ENCODE results near the gene FHDC1. TPM values are rescaled to one million over a fixed set of nuclear protein-coding genes. Genes with fewer than 3 reads are reported as not detected.
"Not testable (repeated sequence)": the region's sequence is repeated elsewhere in the genome, so short reads cannot be mapped to it uniquely, and the experiment has no call there.

The FHDC1 gene
- total RNA-seq, 1 experiment from 2014 or later = 0.21 TPM

- in situ Hi-C loops (cut with HindIII; ENCODE audit: low pct_unique_long_range_greater_than_20kb, low sequenced_read_pairs) = no loop called here
- CTCF ChIA-PET = no interaction called here
Measured at GRCh38 chr4:152892974-152893373, 43.1 kb upstream of the FHDC1 start.

GRCh38 chr4:152894673-152895072 lies 41.5 kb upstream of the FHDC1 start:
- no TSS peak for BruUV-seq (replicated peaks)
- CTCF ChIA-PET = no interaction called here
- Histone ChIP-seq H3K4me1 (ENCODE audit: control insufficient read depth, insufficient read depth, low read length) (no peaks in the 10 kb centered on the region), H3K9me3 (ENCODE audit: control insufficient read depth, insufficient read depth, low read depth, low read length) (no peaks in the 10 kb centered on the region), H3K4me3 (ENCODE audit: low read depth in 2 of 2, low read length in 2 of 2) (no peak overlapping the region), H3K27me3 (ENCODE audit: control insufficient read depth, insufficient read depth, low read length) (no peaks in the 10 kb centered on the region), H3K36me3 (ENCODE audit: control insufficient read depth, insufficient read depth, low read length) (no peaks in the 10 kb centered on the region), H3K27ac (ENCODE audit: low read length) (no peak overlapping the region)
- POLR2A ChIA-PET = no interaction called here
- TF ChIP-seq SIN3A (IDR thresholded peaks at IDR 0.05; ENCODE audit: borderline replicate concordance, insufficient read depth, low read depth, low read length) = no peak
- TF ChIP-seq TCF7L2 (IDR thresholded peaks at IDR 0.05; ENCODE audit: low read depth, low read length) = no peak
- TF ChIP-seq CTCF (IDR thresholded peaks at IDR 0.05) = no peak
- TF ChIP-seq POLR2AphosphoS5 (IDR thresholded peaks at IDR 0.05; ENCODE audit: low read depth, low read length) = no peak
- in situ Hi-C loops (cut with HindIII; ENCODE audit: low pct_unique_long_range_greater_than_20kb, low sequenced_read_pairs) = no loop called here
- no peak for ATAC-seq
- no peak for DNase-seq (ENCODE audit: low read depth, low spot score)
- intact Hi-C loops (cut with micrococcal nuclease; ENCODE audit: unreplicated experiment) = no loop called here

More at GRCh38 chr4:152892974-152893373, 43.1 kb upstream of the FHDC1 start:
- no peak overlapping the region for H3K27ac ChIP-seq (ENCODE audit: low read length)
- DNase-seq (ENCODE audit: low read depth, low spot score) = no peak
- H3K27me3 ChIP-seq (ENCODE audit: control insufficient read depth, insufficient read depth, low read length) = no peaks in the 10 kb centered on the region
- intact Hi-C loops (cut with micrococcal nuclease; ENCODE audit: unreplicated experiment) = no loop called here
- H3K4me1 ChIP-seq (ENCODE audit: control insufficient read depth, insufficient read depth, low read length) = no peaks in the 10 kb centered on the region
- ATAC-seq = no peak
- POLR2A ChIA-PET = interaction anchor here (0.5 kb wide), 1 partner anchor 18 kb away, joined by 4 read pairs; no protein-coding TSS in a partner anchor
- H3K4me3 ChIP-seq (ENCODE audit: low read depth in 2 of 2, low read length in 2 of 2) = no peak overlapping the region
- TF ChIP-seq CTCF (IDR thresholded peaks at IDR 0.05) (no peak), SIN3A (IDR thresholded peaks at IDR 0.05; ENCODE audit: borderline replicate concordance, insufficient read depth, low read depth, low read length) (no peak)
- H3K9me3 ChIP-seq (ENCODE audit: control insufficient read depth, insufficient read depth, low read depth, low read length) = no peaks in the 10 kb centered on the region
- no TSS peak for BruUV-seq (replicated peaks)
- H3K36me3 ChIP-seq (ENCODE audit: control insufficient read depth, insufficient read depth, low read length) = no peaks in the 10 kb centered on the region

- POLR2A ChIA-PET = no interaction called here
Measured at GRCh38 chr4:152896811-152897210, 39.3 kb upstream of the FHDC1 start.

GRCh38 chr4:152898133-152898532 lies 38.0 kb upstream of the FHDC1 start:
- H3K9me3 ChIP-seq (ENCODE audit: control insufficient read depth, insufficient read depth, low read depth, low read length); H3K36me3 ChIP-seq (ENCODE audit: control insufficient read depth, insufficient read depth, low read length); intact Hi-C loops (cut with micrococcal nuclease; ENCODE audit: unreplicated experiment); H3K4me3 ChIP-seq (ENCODE audit: low read depth in 2 of 2, low read length in 2 of 2); POLR2A ChIA-PET; CTCF ChIA-PET; BruUV-seq (replicated peaks); H3K4me1 ChIP-seq (ENCODE audit: control insufficient read depth, insufficient read depth, low read length); H3K27me3 ChIP-seq (ENCODE audit: control insufficient read depth, insufficient read depth, low read length); ATAC-seq; in situ Hi-C loops (cut with HindIII; ENCODE audit: low pct_unique_long_range_greater_than_20kb, low sequenced_read_pairs); DNase-seq (ENCODE audit: low read depth, low spot score); H3K27ac ChIP-seq (ENCODE audit: low read length): not testable (repeated sequence)

More at GRCh38 chr4:152896811-152897210, 39.3 kb upstream of the FHDC1 start:
- DNase-seq (ENCODE audit: low read depth, low spot score) (no peak), ATAC-seq (no peak)
- Histone ChIP-seq H3K27ac (ENCODE audit: low read length) (no peak overlapping the region), H3K27me3 (ENCODE audit: control insufficient read depth, insufficient read depth, low read length) (no peaks in the 10 kb centered on the region), H3K9me3 (ENCODE audit: control insufficient read depth, insufficient read depth, low read depth, low read length) (no peaks in the 10 kb centered on the region), H3K36me3 (ENCODE audit: control insufficient read depth, insufficient read depth, low read length) (no peaks in the 10 kb centered on the region), H3K4me1 (ENCODE audit: control insufficient read depth, insufficient read depth, low read length) (no peaks in the 10 kb centered on the region), H3K4me3 (ENCODE audit: low read depth in 2 of 2, low read length in 2 of 2) (no peak overlapping the region)
- in situ Hi-C loops (cut with HindIII; ENCODE audit: low pct_unique_long_range_greater_than_20kb, low sequenced_read_pairs) (no loop called here), intact Hi-C loops (cut with micrococcal nuclease; ENCODE audit: unreplicated experiment) (no loop called here)
- TF ChIP-seq REST (IDR thresholded peaks at IDR 0.05; ENCODE audit: insufficient read depth in 1 of 2, low read depth in 2 of 2, low read length in 1 of 2) (no peak), TCF7L2 (IDR thresholded peaks at IDR 0.05; ENCODE audit: low read depth, low read length) (no peak)
- CTCF ChIA-PET = interaction anchor here (0.7 kb wide), 1 partner anchor 120 kb away, joined by 4 read pairs; no protein-coding TSS in a partner anchor
- no TSS peak for BruUV-seq (replicated peaks)
